Effector CD8-positive, alpha-beta T cell (primary cell): ENCODE results near the gene DBNDD2.

Experiments
- DNase-seq: peaks from one replicate; lab custom pipeline; 2025; lab: John Stamatoyannopoulos, UW

Gene DBNDD2

GRCh38 chr20:45449528-45449927 is 41.4 kb downstream of the DBNDD2 start:
- no peak for DNase-seq

- DNase-seq = no peak
These were observed 42.2 kb downstream of the DBNDD2 start for GRCh38 chr20:45450097-45450818.

GRCh38 chr20:45452238-45452637 is 44.1 kb downstream of the DBNDD2 start:
- DNase-seq = no peak

- no peak for DNase-seq
These were observed 44.9 kb downstream of the DBNDD2 start for GRCh38 chr20:45452772-45453691.

- DNase-seq = no peak
These were observed 48.5 kb downstream of the DBNDD2 start for GRCh38 chr20:45456632-45457031.

GRCh38 chr20:45459606-45460005 is 51.5 kb downstream of the DBNDD2 start:
- no peak for DNase-seq
